Natural killer cell (primary cell): ENCODE data around the gene KLHL22. TPM values are rescaled to one million over a fixed set of nuclear protein-coding genes. Genes with fewer than 3 reads are reported as not detected.

Experiments used
- ATAC-seq, 3 donors: fragments of 150-1000 bp in 2 of 3; fragments of 200-7000 bp in 1 of 3; cut with Tn5 transposase; 1 replicate in 1 of 3; 2 replicates in 2 of 3; pipeline ENCODE4 v1.10.0; 2021; ENCODE audit warnings: mild to moderate bottlenecking in 2 of 3, moderate library complexity in 2 of 3
- DNase-seq, 2 donors: peaks; one replicate each; pipeline versions ENCODE4 v3.0.0 to v3.0.0-alpha.2; 2013 to 2021; ENCODE audit warnings: mixed read lengths in 1 of 2
- H3K27ac ChIP-seq: one replicate; pipeline ENCODE4 v1.5.1; 2013; ENCODE audit warnings: mild to moderate bottlenecking, low read length
- H3K27me3 ChIP-seq: one replicate; pipeline ENCODE4 v1.6.1; 2013; ENCODE audit warnings: low read length; ENCODE audit not compliant: control insufficient read depth, insufficient read depth
- H3K36me3 ChIP-seq: one replicate; pipeline ENCODE4 v1.6.1; 2013; ENCODE audit warnings: low read length; ENCODE audit not compliant: control insufficient read depth, insufficient read depth
- H3K4me1 ChIP-seq: one replicate; pipeline ENCODE4 v1.6.1; 2013; ENCODE audit warnings: low read length; ENCODE audit not compliant: control insufficient read depth, insufficient read depth
- H3K4me3 ChIP-seq: one replicate; pipeline ENCODE4 v1.5.1; 2013; ENCODE audit warnings: low read length
- H3K9me3 ChIP-seq: one replicate; pipeline ENCODE4 v1.6.1; 2013; ENCODE audit warnings: low read length; ENCODE audit not compliant: control insufficient read depth, insufficient read depth
- H3K27ac Mint-ChIP-seq, 2 donors: one replicate each; pipeline ENCODE4 v1.8.0; 2022; ENCODE audit warnings: mild to moderate bottlenecking in 2 of 2, mixed read lengths in 2 of 2, moderate library complexity in 1 of 2
- H3K27me3 Mint-ChIP-seq, 2 donors: one replicate each; pipeline ENCODE4 v1.8.0; 2022; ENCODE audit warnings: low read depth in 2 of 2, mixed read lengths in 2 of 2
- H3K36me3 Mint-ChIP-seq: one replicate; pipeline ENCODE4 v1.8.0; 2022; ENCODE audit warnings: mixed read lengths
- H3K4me1 Mint-ChIP-seq, 2 donors: one replicate each; pipeline ENCODE4 v1.8.0; 2022; ENCODE audit warnings: mixed read lengths in 2 of 2
- H3K4me3 Mint-ChIP-seq: one replicate; pipeline ENCODE4 v1.8.0; 2022; ENCODE audit warnings: mild to moderate bottlenecking, moderate library complexity, mixed read lengths
- H3K9me3 Mint-ChIP-seq, 2 donors: one replicate each; pipeline ENCODE4 v1.8.0; 2022; ENCODE audit warnings: mixed read lengths in 2 of 2
- WGBS: methylation state at CpG from one replicate; pipeline ENCODE4 v1.1.7; 2013; ENCODE audit warnings: missing lambda C conversion rate; ENCODE audit not compliant: insufficient coverage; 5-methylcytosine and 5-hydroxymethylcytosine counted together
- intact Hi-C: fragments of 100-400 bp; cut with micrococcal nuclease; formaldehyde crosslinking; loops from one replicate; pipeline ENCODE4 v1.14.2; 2022
- total RNA-seq, 4 donors: library from RNA; stranded (reverse); fragments of 120-200 nt in 1 of 4; gene quantifications; one replicate each; pipeline versions ENCODE4 v1.2.3 to v1.2.4, GENCODE V29; 2013 to 2022
- TF ChIP-seq, protein P1 (sequence below): fragments of 200-600 bp; IDR thresholded peaks from one replicate; pipeline ENCODE4 v1.8.0; 2022; ENCODE audit warnings: antibody characterized with exemption

KLHL22 gene
- total RNA-seq, 3 donors from 2014 or later (not counting 1 experiment from before 2014, with no cell fraction given), result 26.5 to 53.0 (median 31.0) TPM

DNA sequence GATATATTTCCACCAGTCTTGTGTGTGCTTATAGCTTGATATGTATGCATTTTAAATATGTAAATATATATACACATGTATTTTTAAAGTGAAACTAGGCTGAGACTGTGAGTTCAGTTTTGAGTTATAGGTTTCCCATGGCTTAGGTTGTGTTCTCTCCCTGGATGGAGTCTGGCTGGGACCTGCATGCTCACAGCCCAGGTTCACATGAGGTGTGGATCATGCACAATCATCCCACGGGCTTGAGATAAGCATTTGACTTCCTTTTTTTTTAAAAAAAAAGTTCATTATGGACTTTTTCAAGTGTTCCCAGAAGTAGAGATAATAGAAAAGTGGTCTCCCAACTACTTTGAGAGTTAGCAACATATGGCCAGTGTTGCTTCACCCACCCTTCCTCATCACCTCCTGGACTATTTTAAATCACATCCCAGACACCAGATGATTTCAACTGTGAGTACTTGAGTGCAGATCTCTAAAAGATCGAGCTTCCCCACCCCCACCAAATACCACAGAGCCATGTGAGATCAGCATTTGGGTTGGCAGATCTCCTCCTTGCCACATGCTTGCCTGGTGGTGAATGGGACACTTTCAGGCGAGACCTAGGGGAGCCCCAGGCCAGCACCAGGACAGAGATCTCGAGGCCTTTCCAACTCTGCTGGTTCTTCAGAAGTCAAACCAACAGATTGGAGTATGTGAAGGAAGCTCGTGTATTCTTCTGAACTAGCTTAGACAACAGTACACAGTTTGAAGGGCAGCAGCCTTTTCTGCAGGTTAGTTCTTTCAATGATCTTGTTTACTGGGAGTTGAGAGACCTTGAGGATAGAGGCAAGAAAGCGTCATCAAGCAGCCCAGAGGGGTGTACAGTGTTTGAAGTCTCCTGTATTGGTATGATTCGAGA, 27.7 kb upstream of the KLHL22 start:
- no peak overlapping the region for H3K4me3 ChIP-seq
- no peaks in the 10 kb centered on the region for H3K27me3 ChIP-seq
- peaks cover 66 to 71% of the 10 kb centered on the region in 2 donors for H3K4me1 Mint-ChIP-seq
- TF ChIP-seq, protein P1, sequence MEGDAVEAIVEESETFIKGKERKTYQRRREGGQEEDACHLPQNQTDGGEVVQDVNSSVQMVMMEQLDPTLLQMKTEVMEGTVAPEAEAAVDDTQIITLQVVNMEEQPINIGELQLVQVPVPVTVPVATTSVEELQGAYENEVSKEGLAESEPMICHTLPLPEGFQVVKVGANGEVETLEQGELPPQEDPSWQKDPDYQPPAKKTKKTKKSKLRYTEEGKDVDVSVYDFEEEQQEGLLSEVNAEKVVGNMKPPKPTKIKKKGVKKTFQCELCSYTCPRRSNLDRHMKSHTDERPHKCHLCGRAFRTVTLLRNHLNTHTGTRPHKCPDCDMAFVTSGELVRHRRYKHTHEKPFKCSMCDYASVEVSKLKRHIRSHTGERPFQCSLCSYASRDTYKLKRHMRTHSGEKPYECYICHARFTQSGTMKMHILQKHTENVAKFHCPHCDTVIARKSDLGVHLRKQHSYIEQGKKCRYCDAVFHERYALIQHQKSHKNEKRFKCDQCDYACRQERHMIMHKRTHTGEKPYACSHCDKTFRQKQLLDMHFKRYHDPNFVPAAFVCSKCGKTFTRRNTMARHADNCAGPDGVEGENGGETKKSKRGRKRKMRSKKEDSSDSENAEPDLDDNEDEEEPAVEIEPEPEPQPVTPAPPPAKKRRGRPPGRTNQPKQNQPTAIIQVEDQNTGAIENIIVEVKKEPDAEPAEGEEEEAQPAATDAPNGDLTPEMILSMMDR, result no peak
- peak overlapping the region; percentile 16 for H3K27ac ChIP-seq
- H3K4me3 Mint-ChIP-seq, result peak overlapping the region; percentile 55
- H3K27me3 Mint-ChIP-seq, result no peaks in the 10 kb centered on the region
- H3K9me3 ChIP-seq, result no peaks in the 10 kb centered on the region
- intact Hi-C loops, result no loop called here
- peaks cover 30% of the 10 kb centered on the region for H3K36me3 ChIP-seq
- H3K36me3 Mint-ChIP-seq, result peaks cover 8% of the 10 kb centered on the region
- H3K27ac Mint-ChIP-seq, result peak overlapping the region; percentile 85 to 86
- H3K9me3 Mint-ChIP-seq, result no peaks in the 10 kb centered on the region
- ATAC-seq (peak in 2 of 3 donors; percentile 38 to 49), DNase-seq (peak in 1 of 2 donors; percentile 55)
- H3K4me1 ChIP-seq, result peaks cover 48% of the 10 kb centered on the region
- 50% methylated on average over 6 of the region's 7 CpGs for WGBS

DNA sequence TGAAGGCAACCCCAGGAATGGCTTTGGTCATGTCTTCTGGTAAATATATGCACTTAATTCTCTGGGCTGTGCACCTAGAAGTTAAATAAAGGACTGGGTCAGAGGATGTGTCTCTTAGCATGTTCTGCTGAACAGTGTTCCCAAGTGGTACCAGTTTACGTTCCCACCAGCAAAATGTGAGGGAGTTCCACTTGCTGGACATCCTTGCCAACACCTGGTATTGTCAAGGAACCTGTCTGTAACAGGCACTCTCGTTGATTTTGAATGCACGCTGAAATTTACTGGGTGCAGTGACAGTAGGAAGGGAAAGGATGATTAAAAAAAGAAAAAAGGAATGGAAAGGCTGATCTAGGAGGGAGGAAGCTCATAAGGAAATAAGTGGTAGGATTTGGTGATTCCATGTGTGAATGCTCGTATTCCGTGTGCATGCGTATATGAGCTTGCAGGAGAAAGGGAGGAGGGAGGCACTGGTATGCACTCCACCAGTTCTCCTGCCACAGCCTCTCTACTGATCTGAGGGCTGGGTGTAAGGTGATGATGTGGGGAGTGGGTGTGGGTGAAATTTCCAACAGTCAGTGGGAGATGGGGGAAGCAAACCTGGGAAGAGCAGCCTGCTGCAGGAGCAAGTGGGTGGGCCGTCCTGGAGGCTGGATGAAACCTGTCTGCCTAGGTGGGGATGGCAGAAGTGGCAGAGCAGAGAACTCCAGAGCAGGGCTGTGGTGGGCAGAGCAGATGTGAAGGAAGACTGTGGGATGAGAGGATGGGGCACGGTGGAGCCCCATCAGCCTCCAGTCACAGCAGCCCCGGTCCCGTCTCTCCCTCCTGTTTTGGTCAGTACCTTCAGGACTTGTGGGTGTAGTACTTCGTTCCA, 26.8 kb upstream of the KLHL22 start:
- WGBS, result 86% methylated on average over 10 of the region's 11 CpGs
- Histone ChIP-seq H3K27ac (no peak overlapping the region), H3K4me1 (peaks cover 57% of the 10 kb centered on the region), H3K27me3 (no peaks in the 10 kb centered on the region), H3K9me3 (no peaks in the 10 kb centered on the region), H3K4me3 (no peak overlapping the region), H3K36me3 (peaks cover 30% of the 10 kb centered on the region)
- intact Hi-C loops, result no loop called here
- Mint-ChIP-seq H3K36me3 (peaks cover 8% of the 10 kb centered on the region), H3K4me3 (peak overlapping the region; percentile 21), H3K9me3 (no peaks in the 10 kb centered on the region), H3K27ac (peak overlapping the region; percentile 85 to 86), H3K27me3 (no peaks in the 10 kb centered on the region), H3K4me1 (peaks cover 71 to 75% of the 10 kb centered on the region in 2 donors)
- TF ChIP-seq, protein P1, result no peak
- DNase-seq (no peak), ATAC-seq (no peak)

DNA sequence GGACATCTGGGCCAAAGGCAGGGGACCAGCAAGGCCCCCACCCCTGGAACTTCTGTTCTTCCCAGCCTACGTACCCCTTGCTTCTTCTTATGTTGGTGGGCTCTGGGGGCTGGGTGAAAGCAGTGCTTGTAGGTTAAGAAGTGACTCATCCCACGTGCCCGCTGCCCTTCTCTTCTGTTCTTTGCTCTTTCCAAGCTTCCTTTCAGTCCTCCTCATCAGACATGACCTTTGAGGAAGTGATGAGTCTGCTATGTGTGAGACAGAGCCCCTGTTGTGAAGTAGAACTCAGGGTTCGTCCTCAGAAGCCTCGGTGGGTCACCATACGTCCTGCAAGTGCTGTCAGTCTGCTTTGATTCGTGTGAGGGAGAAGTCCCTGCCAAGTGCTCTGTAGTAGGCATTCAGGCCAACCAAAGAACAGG, 24.5 kb upstream of the KLHL22 start:
- H3K36me3 Mint-ChIP-seq, result peaks cover 8% of the 10 kb centered on the region
- H3K27ac Mint-ChIP-seq, result peak overlapping the region; percentile 76 to 89
- H3K9me3 ChIP-seq, result no peaks in the 10 kb centered on the region
- no peaks in the 10 kb centered on the region for H3K27me3 Mint-ChIP-seq
- H3K27ac ChIP-seq, result no peak overlapping the region
- H3K27me3 ChIP-seq, result no peaks in the 10 kb centered on the region
- DNase-seq, result peak in 1 of 2 donors; percentile 36
- TF ChIP-seq, protein P1, result no peak
- intact Hi-C loops, result no loop called here
- peaks cover 70 to 72% of the 10 kb centered on the region in 2 donors for H3K4me1 Mint-ChIP-seq
- peak; percentile 29 to 49 (median 30) for ATAC-seq
- no peaks in the 10 kb centered on the region for H3K9me3 Mint-ChIP-seq
- H3K4me1 ChIP-seq, result peaks cover 68% of the 10 kb centered on the region
- H3K4me3 Mint-ChIP-seq, result peak overlapping the region; percentile 33
- H3K36me3 ChIP-seq, result peaks cover 26% of the 10 kb centered on the region
- WGBS, result 72% methylated on average over 5 of the region's 7 CpGs
- no peak overlapping the region for H3K4me3 ChIP-seq
